Activated naive CD4-positive, alpha-beta T cell treated with anti-CD3 and anti-CD28 coated beads for 36 hours (primary cell): ENCODE results near the gene AGPAT2. TPM values are rescaled to one million over a fixed set of nuclear protein-coding genes. Genes with fewer than 3 reads are reported as not detected.

Experiments
- CTCF ChIA-PET: fragments of 350-600 bp; sonication (Branson Sonifier 250); formaldehyde crosslinking; loops from one replicate; lab custom pipeline; 2021; ENCODE audit warnings: antibody characterized with exemption; lab: Charles Lee
- DNase-seq: peaks from one replicate; pipeline ENCODE4 v3.0.0-alpha.2; 2020
- H3K27ac Mint-ChIP-seq: one replicate; pipeline ENCODE4 v1.8.0; 2021; ENCODE audit warnings: mild to moderate bottlenecking, mixed read lengths
- H3K27me3 Mint-ChIP-seq: one replicate; pipeline ENCODE4 v1.8.0; 2021; ENCODE audit warnings: low read depth, mixed read lengths
- H3K36me3 Mint-ChIP-seq: one replicate; pipeline ENCODE4 v1.8.0; 2021; ENCODE audit warnings: low read depth, mixed read lengths
- H3K4me1 Mint-ChIP-seq: one replicate; pipeline ENCODE4 v1.8.0; 2021; ENCODE audit warnings: low read depth, mixed read lengths
- H3K4me3 Mint-ChIP-seq: one replicate; pipeline ENCODE4 v1.8.0; 2021; ENCODE audit warnings: mild to moderate bottlenecking, moderate library complexity, mixed read lengths
- H3K9me3 Mint-ChIP-seq: one replicate; pipeline ENCODE4 v1.8.0; 2021; ENCODE audit warnings: mixed read lengths
- intact Hi-C: fragments of 100-400 bp; cut with micrococcal nuclease; formaldehyde crosslinking; loops from one replicate; pipeline ENCODE4 v1.15.1; 2023
- microRNA-seq: library from miRNA; unstranded; fragments of <30 nt; microRNA quantifications from one replicate; pipeline ENCODE4 v1.2.0, GENCODE V29; 2022; ENCODE audit warnings: borderline microRNAs expressed, borderline replicate concordance
- total RNA-seq, 2 experiments: library from RNA; stranded (reverse); gene quantifications; one replicate each; pipeline ENCODE4 v1.2.3, GENCODE V29; 2021

The AGPAT2 gene
- total RNA-seq, 2 experiments from 2014 or later: 8.7 to 9.4 TPM

DNA sequence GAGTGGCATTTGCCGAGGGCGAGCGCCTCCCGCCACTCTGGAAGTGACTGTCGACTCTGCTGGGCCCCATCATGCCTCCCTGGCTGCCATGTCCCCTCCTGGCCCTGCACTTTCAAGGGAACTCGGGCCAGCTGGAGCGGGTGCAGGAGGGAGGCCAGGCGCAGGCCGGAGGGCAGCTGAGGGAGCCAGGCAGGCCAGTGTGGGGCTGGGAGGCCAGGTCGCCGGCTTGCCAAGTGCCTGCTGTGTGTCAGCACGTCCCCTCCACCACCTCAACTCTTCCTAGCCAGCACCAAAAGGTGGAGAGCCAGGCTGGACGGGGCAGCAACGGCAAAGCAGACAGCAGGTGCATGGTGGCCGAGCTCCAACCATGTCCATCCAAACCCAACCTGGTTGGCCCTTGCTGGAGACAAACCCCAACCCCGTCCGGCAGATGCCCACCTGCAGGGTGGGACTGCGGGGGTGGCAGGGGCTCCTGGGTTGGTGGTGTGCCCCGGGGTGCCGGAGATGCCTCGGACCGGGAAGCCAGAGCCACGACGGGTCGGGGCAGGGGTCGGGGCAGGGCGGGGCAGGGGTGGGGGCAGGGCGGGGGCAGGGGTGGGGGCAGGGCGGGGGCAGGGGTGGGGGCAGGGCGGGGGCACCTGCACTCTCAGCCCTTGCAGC lies 61.1 kb downstream of the AGPAT2 start:
- CTCF ChIA-PET: interaction anchor here (1.2 to 8.2 kb wide), 2 partner anchors 38 to 139 kb away, joined by 3 to 88 read pairs; no protein-coding TSS in a partner anchor
- intact Hi-C loops: no loop called here

DNA sequence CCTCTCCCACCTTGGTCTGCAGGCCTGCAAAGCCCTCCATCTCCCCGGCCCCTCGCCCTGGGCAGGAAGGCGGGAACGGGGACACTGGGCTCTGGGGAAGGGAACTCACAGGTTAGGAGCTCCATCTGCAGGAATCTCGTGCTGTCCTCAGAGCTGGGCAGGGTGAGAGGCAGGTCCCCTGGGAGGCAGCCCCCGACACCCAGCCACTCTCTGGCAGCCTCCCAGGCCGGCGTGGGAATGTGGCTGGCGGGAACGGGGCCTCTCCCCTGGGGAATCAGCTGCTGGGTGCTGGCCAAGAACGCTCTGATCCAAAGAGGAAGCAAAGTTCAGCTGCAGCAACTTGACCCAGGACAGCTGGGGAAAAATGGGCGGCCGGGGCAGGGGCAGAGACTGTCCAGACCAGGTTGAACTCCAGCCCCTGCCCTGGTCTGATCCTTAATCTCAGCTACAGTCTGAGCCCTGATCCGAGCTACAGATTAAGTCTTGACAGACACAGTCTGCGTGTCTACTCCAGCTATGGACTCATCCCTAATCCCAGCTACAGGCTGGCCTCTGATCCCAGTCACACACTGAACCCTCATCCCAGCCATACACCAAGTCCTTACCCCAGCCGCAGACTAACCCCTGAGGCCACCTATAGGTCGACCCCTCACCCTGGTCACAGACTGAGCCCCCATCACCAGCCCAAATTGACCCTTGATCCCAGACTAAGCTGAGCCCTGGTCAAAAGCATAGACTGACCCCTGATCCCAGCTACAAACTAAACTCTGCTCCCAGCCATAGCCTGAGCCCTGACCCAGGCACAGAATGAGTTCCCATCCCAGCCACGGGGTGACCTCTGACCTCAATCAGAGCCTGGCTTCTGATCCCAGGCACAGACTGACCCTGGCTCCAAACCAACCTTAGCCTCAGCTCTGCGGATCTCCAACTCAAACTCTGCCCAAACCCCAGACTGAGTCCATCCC lies 61.9 kb downstream of the AGPAT2 start:
- Mint-ChIP-seq H3K27ac (no peak overlapping the region), H3K9me3 (no peaks in the 10 kb centered on the region), H3K27me3 (peaks cover 7% of the 10 kb centered on the region), H3K4me1 (no peaks in the 10 kb centered on the region), H3K36me3 (no peaks in the 10 kb centered on the region), H3K4me3 (no peak overlapping the region)
- DNase-seq: peak; percentile 24
- CTCF ChIA-PET: interaction anchor here (8.2 kb wide), 1 partner anchor 138 kb away, joined by 88 read pairs; no protein-coding TSS in a partner anchor
- intact Hi-C loops: no loop called here

More for the DNA sequence above, 61.1 kb downstream of the AGPAT2 start:
- H3K4me1 Mint-ChIP-seq: no peaks in the 10 kb centered on the region
- no peaks in the 10 kb centered on the region for H3K36me3 Mint-ChIP-seq
- H3K27me3 Mint-ChIP-seq: peaks cover 7% of the 10 kb centered on the region
- DNase-seq: no peak
- H3K9me3 Mint-ChIP-seq: no peaks in the 10 kb centered on the region
- no peak overlapping the region for H3K4me3 Mint-ChIP-seq
- no peak overlapping the region for H3K27ac Mint-ChIP-seq

DNA sequence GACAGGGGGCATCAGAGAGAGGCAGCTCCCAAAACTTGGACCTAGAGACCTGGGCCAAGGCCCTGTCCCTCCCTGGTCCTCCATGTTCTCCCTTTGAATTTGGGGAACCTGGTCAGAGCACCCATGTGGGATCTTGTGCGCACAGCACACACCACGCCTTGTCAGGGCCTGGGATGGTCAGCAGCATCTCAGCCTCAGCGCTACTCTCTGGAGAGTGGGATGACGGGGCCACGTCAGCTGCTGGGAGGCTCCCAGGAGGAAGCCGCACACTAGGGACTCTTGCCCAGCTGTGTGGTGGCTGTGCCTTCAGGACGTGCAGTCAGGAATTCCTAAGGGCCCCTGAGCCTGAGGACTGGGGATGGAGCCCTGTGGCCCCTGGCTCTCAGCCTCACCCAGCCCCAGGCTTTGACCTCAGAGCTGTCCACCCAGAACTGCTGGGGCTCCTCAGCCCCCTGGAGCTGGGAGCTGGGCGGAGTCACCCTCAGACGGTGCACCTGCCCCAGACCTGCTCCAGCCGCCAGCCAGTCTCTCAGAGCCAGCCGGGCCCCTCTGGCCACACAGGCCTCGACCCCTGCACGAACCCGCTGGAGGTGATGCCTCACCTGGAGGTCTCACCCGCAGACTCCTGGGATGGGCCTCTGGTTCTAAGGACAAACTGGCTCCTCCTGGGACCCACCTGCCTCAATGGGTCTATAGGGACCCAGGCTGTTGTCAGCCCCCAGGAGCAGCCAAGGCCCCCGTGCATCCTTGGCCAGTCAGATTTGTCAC lies 62.9 kb downstream of the AGPAT2 start:
- Mint-ChIP-seq H3K4me3 (no peak overlapping the region), H3K36me3 (no peaks in the 10 kb centered on the region), H3K9me3 (no peaks in the 10 kb centered on the region), H3K4me1 (no peaks in the 10 kb centered on the region), H3K27ac (no peak overlapping the region), H3K27me3 (peaks cover 4% of the 10 kb centered on the region)
- DNase-seq: no peak
- CTCF ChIA-PET: interaction anchor here (8.2 kb wide), 1 partner anchor 137 kb away, joined by 88 read pairs; no protein-coding TSS in a partner anchor
- intact Hi-C loops: no loop called here

GRCh38 chr9:136623842-136624183 lies 63.4 kb downstream of the AGPAT2 start:
- CTCF ChIA-PET: interaction anchor here (8.2 kb wide), 1 partner anchor 136 kb away, joined by 88 read pairs; no protein-coding TSS in a partner anchor
- Mint-ChIP-seq H3K27ac (no peak overlapping the region), H3K4me1 (no peaks in the 10 kb centered on the region), H3K36me3 (no peaks in the 10 kb centered on the region), H3K27me3 (peaks cover 4% of the 10 kb centered on the region), H3K4me3 (no peak overlapping the region), H3K9me3 (no peaks in the 10 kb centered on the region)
- DNase-seq: no peak
- intact Hi-C loops: no loop called here

Small RNA genes lying within 50 kb of the gene (microRNA-seq; reads per million reads assigned to microRNA genes)
- 333 reads per million, percentile 74 among the genes with 10 or more reads in this experiment for gene MIR126

Other genes with a start within 250 kb of the AGPAT2 start
- gene INPP5E, start 247.6 kb downstream of the AGPAT2 start, total RNA-seq: 10 to 100 TPM; 13.9 to 14.8 TPM
- gene SEC16A, start 204.4 kb downstream of the AGPAT2 start, total RNA-seq: 10 to 100 TPM; 44.1 to 47.3 TPM
- 10 to 100 TPM; 71.4 to 80.2 TPM for gene NOTCH1, start 141.4 kb downstream of the AGPAT2 start, total RNA-seq
- gene EGFL7, start 24.5 kb downstream of the AGPAT2 start, total RNA-seq: under 1 TPM; 0.25 to 0.52 TPM
- under 1 TPM in 1 of 2 experiments, not detected in 1; 0.10 TPM for gene DIPK1B, start 25.1 kb upstream of the AGPAT2 start, total RNA-seq
- 1 to 10 TPM in 1 of 2 experiments, under 1 TPM in 1; 0.83 to 1.0 TPM for gene LCN10, start 55.5 kb upstream of the AGPAT2 start, total RNA-seq
- gene LCN6, start 61.1 kb upstream of the AGPAT2 start, total RNA-seq: not detected
- not detected for gene LCN8, start 70.8 kb upstream of the AGPAT2 start, total RNA-seq
- gene LCN15, start 77.1 kb upstream of the AGPAT2 start, total RNA-seq: not detected
- 10 to 100 TPM; 38.1 to 39.6 TPM for gene TMEM141, start 103.9 kb upstream of the AGPAT2 start, total RNA-seq
- gene CCDC183, start 108.9 kb upstream of the AGPAT2 start, total RNA-seq: under 1 TPM; 0.38 to 0.47 TPM
- 10 to 100 TPM; 74.9 to 82.7 TPM for gene RABL6, start 120.5 kb upstream of the AGPAT2 start, total RNA-seq
- 1 to 10 TPM; 1.7 to 2.0 TPM for gene AJM1, start 155.0 kb upstream of the AGPAT2 start, total RNA-seq
- gene PHPT1, start 162.0 kb upstream of the AGPAT2 start, total RNA-seq: 100 to 1,000 TPM; 110 to 116 TPM
- gene MAMDC4, start 164.9 kb upstream of the AGPAT2 start, total RNA-seq: 10 to 100 TPM; 15.9 to 16.1 TPM
- 100 to 1,000 TPM; 259 to 288 TPM for gene EDF1, start 178.9 kb upstream of the AGPAT2 start, total RNA-seq
- 10 to 100 TPM; 39.7 to 41.8 TPM for gene TRAF2, start 199.1 kb upstream of the AGPAT2 start, total RNA-seq